ENCODE results near the gene SLC6A19.

DNA sequence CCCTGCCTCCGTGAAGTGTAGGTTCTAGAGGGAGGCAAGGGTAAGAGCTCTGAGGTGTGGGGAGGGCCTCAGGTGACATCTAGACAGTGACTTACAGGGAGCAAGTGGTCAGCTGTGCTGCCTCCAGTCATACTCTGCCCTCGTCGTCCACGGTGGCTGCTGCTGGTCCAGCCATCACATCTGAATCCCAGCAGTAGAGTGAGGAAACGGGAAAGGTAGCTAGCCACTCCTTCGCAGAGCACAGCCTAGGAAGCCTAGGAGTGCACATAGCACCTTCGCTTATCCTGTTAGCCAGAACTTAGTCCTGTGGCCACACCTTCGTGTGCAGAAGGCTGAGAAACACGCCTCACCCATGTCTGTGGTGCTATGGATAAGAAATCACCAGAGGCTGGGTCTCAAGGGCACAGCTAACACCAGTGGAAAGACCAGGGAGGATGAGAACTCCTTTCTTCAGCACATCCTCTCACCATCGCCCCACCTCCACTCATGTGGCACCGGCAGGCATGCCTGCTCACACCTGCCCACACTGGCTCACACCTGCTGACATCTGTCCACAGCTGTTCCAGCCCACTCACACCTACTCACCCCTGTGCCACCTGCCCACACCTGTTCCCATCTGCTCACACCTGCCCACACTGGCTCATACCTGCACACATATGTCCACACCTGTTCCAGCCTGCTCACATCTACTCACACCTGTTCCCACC, 44.5 kb upstream of the SLC6A19 start:
- TF ChIP-seq CTCF (IDR thresholded peaks at IDR 0.05) (no peak), POLR2A (IDR thresholded peaks at IDR 0.05) (no peak)

All from lower leg skin (tissue), 3 donors.